GM21723 (cell line): ENCODE data around the gene ZNF664.

ENCODE experiments used
- ATAC-seq: cut with Tn5 transposase; IDR thresholded peaks from one replicate; pipeline ENCODE4 v1.9.1; 2021; ENCODE audit warnings: mild to moderate bottlenecking, moderate library complexity; ENCODE audit not compliant: unreplicated experiment

The ZNF664 gene

GRCh38 chr12:123972457-123973401, at the start of gene ZNF664, which contains the start of gene CCDC92:
ZNF664 (plus strand) TSS chr12:123973215; CDS start chr12:124012145, 38,930 bp downstream.
CCDC92 (minus strand) TSS chr12:123972831; CDS start chr12:123944305, 28,526 bp downstream.
- peak; percentile 80 for ATAC-seq

- ATAC-seq, result no peak
Observed at GRCh38 chr12:123923927-123924326, 49.1 kb upstream of the ZNF664 start.

GRCh38 chr12:123924539-123924938, 48.5 kb upstream of the ZNF664 start:
- no peak for ATAC-seq

GRCh38 chr12:123928274-123928865, 44.6 kb upstream of the ZNF664 start:
- ATAC-seq, result no peak

- no peak for ATAC-seq
Observed at GRCh38 chr12:123928897-123929296, 44.1 kb upstream of the ZNF664 start.

GRCh38 chr12:123929946-123930583, 43.0 kb upstream of the ZNF664 start:
- no peak for ATAC-seq

- no peak for ATAC-seq
Observed at GRCh38 chr12:123931686-123932321, 41.2 kb upstream of the ZNF664 start.

GRCh38 chr12:123933214-123933613, 39.8 kb upstream of the ZNF664 start:
- ATAC-seq, result no peak

GRCh38 chr12:123934016-123934620, 38.9 kb upstream of the ZNF664 start:
- no peak for ATAC-seq

GRCh38 chr12:123934829-123935228, 38.2 kb upstream of the ZNF664 start:
- ATAC-seq, result no peak

- ATAC-seq, result no peak
Observed at GRCh38 chr12:123935956-123936355, 37.1 kb upstream of the ZNF664 start.

- no peak for ATAC-seq
Observed at GRCh38 chr12:123936471-123936870, 36.5 kb upstream of the ZNF664 start.

- no peak for ATAC-seq
Observed at GRCh38 chr12:123936956-123937706, 35.9 kb upstream of the ZNF664 start.

- no peak for ATAC-seq
Observed at GRCh38 chr12:123937707-123938591, 35.1 kb upstream of the ZNF664 start.

- no peak for ATAC-seq
Observed at GRCh38 chr12:123938679-123939480, 34.1 kb upstream of the ZNF664 start.

- no peak for ATAC-seq
Observed at GRCh38 chr12:123939716-123940626, 33.0 kb upstream of the ZNF664 start.

GRCh38 chr12:123940627-123940966, 32.4 kb upstream of the ZNF664 start:
- no peak for ATAC-seq
